Amygdala (tissue), 56 donors: ENCODE results near the gene PTH.
A peak's percentile ranks its signal among the peaks of the same experiment; 100 is the strongest.

Source experiments
- DNase-seq, 56 donors: peaks; one replicate each; lab custom pipeline; 2025; lab: John Stamatoyannopoulos, UW

The PTH gene

GRCh38 chr11:13495929-13496328, at the start of gene PTH:
PTH (minus strand) TSS chr11:13495997; CDS start chr11:13492855, 3,142 bp downstream.
- DNase-seq, result no peak

- no peak for DNase-seq
These were observed 42.2 kb upstream of the PTH start for GRCh38 chr11:13538044-13538443.

GRCh38 chr11:13535819-13536218, 40.0 kb upstream of the PTH start:
- DNase-seq, result no peak

GRCh38 chr11:13534358-13534757, 38.6 kb upstream of the PTH start:
- no peak for DNase-seq

- no peak for DNase-seq
These were observed 29.5 kb upstream of the PTH start for GRCh38 chr11:13525257-13525656.

GRCh38 chr11:13503393-13503792, 7.6 kb upstream of the PTH start:
- no peak for DNase-seq

- no peak for DNase-seq
These were observed 6.7 kb upstream of the PTH start for GRCh38 chr11:13502492-13502891.

- no peak for DNase-seq
These were observed 1.7 kb downstream of the PTH start for GRCh38 chr11:13494051-13494450.

- no peak for DNase-seq
These were observed 8.2 kb downstream of the PTH start for GRCh38 chr11:13487661-13488030.

GRCh38 chr11:13486926-13487660, 8.7 kb downstream of the PTH start:
- peak in 5 of 56 donors; percentile 3 to 28 (median 10) for DNase-seq

GRCh38 chr11:13480198-13480597, 15.6 kb downstream of the PTH start:
- no peak for DNase-seq

GRCh38 chr11:13479688-13480087, 16.1 kb downstream of the PTH start:
- no peak for DNase-seq

- DNase-seq, result no peak
These were observed 20.7 kb downstream of the PTH start for GRCh38 chr11:13475091-13475490.

GRCh38 chr11:13473013-13473722, 22.6 kb downstream of the PTH start:
- DNase-seq, result no peak

GRCh38 chr11:13468750-13469149, 27.0 kb downstream of the PTH start:
- DNase-seq, result no peak

GRCh38 chr11:13465909-13466371, 29.9 kb downstream of the PTH start:
- peak in 2 of 56 donors; percentile 20 to 21 for DNase-seq

GRCh38 chr11:13463779-13464290, 32.0 kb downstream of the PTH start:
- DNase-seq, result no peak

GRCh38 chr11:13462901-13463778, 32.7 kb downstream of the PTH start, which contains the start of gene BTBD10:
BTBD10 (minus strand) TSS chr11:13463222; CDS start chr11:13445124, 18,098 bp downstream.
- peak; percentile 37 to 93 (median 84) for DNase-seq

GRCh38 chr11:13462311-13462900, 33.4 kb downstream of the PTH start:
- peak in 25 of 56 donors; percentile 18 to 71 (median 47) for DNase-seq

- DNase-seq, result no peak
These were observed 34.5 kb downstream of the PTH start for GRCh38 chr11:13461291-13461690.
